Activated T-cell treated with anti-CD3 and anti-CD28 coated beads, Interleukin-2, amount 50 U/mL, for 72 hours (primary cell): ENCODE results near the gene SCIN. TPM values are rescaled to one million over a fixed set of nuclear protein-coding genes. Genes with fewer than 3 reads are reported as not detected.

ENCODE experiments used
- ATAC-seq, 2 donors: fragments of 150-1000 bp; cut with Tn5 transposase; replicated peaks in 1 of 2; 2 replicates each; pipeline ENCODE4 v1.10.0; 2021; ENCODE audit warnings: moderate library complexity in 2 of 2, mild to moderate bottlenecking in 1 of 2
- DNase-seq, 2 donors: peaks; one replicate each; pipeline ENCODE4 v3.0.0; 2021 to 2022; ENCODE audit warnings: mixed read lengths in 1 of 2
- H3K27ac Mint-ChIP-seq: one replicate; pipeline ENCODE4 v1.8.0; 2022; ENCODE audit warnings: mild to moderate bottlenecking, moderate library complexity, mixed read lengths
- H3K27me3 Mint-ChIP-seq: one replicate; pipeline ENCODE4 v1.8.0; 2022; ENCODE audit warnings: low read depth, mixed read lengths
- H3K36me3 Mint-ChIP-seq, 2 donors: one replicate each; pipeline ENCODE4 v1.8.0; 2022; ENCODE audit warnings: mixed read lengths in 2 of 2, mild to moderate bottlenecking in 1 of 2; ENCODE audit not compliant: insufficient read depth in 2 of 2
- H3K4me1 Mint-ChIP-seq: one replicate; pipeline ENCODE4 v1.8.0; 2022; ENCODE audit warnings: low read depth, mixed read lengths
- H3K4me3 Mint-ChIP-seq, 2 donors: one replicate each; pipeline ENCODE4 v1.8.0; 2022; ENCODE audit warnings: mild to moderate bottlenecking in 2 of 2, mixed read lengths in 2 of 2, moderate library complexity in 2 of 2
- H3K9me3 Mint-ChIP-seq, 2 donors: one replicate each; pipeline ENCODE4 v1.8.0; 2022; ENCODE audit warnings: mixed read lengths in 2 of 2
- total RNA-seq, 2 donors: library from RNA; stranded (reverse); gene quantifications; one replicate each; pipeline ENCODE4 v1.2.3, GENCODE V29; 2022

The SCIN gene
- total RNA-seq, 2 donors from 2014 or later = 0.10 to 0.14 TPM

GRCh38 chr7:12573885-12574284 lies 3.4 kb downstream of the SCIN start:
- no peak overlapping the region for H3K4me3 Mint-ChIP-seq
- H3K4me1 Mint-ChIP-seq = peaks cover 8% of the 10 kb centered on the region

GRCh38 chr7:12578930-12579640 lies 8.6 kb downstream of the SCIN start:
- DNase-seq (no peak), ATAC-seq (no peak)
- Mint-ChIP-seq H3K27me3 (peaks cover 18% of the 10 kb centered on the region), H3K4me3 (no peak overlapping the region), H3K27ac (no peak overlapping the region), H3K4me1 (no peaks in the 10 kb centered on the region), H3K36me3 (no peaks in the 10 kb centered on the region), H3K9me3 (no peaks in the 10 kb centered on the region)

More at GRCh38 chr7:12573885-12574284, 3.4 kb downstream of the SCIN start:
- Mint-ChIP-seq H3K27me3 (peaks cover 44% of the 10 kb centered on the region), H3K27ac (no peak overlapping the region), H3K36me3 (no peaks in the 10 kb centered on the region), H3K9me3 (no peaks in the 10 kb centered on the region)
- ATAC-seq (no peak), DNase-seq (no peak)

- Mint-ChIP-seq H3K9me3 (no peaks in the 10 kb centered on the region), H3K27ac (no peak overlapping the region), H3K4me3 (no peak overlapping the region), H3K36me3 (no peaks in the 10 kb centered on the region), H3K27me3 (peaks cover 32% of the 10 kb centered on the region), H3K4me1 (no peaks in the 10 kb centered on the region)
- DNase-seq (no peak), ATAC-seq (no peak)
Measured at GRCh38 chr7:12581897-12582296, 11.4 kb downstream of the SCIN start.

- no peak for DNase-seq
- no peak for ATAC-seq
- H3K27ac Mint-ChIP-seq = no peak overlapping the region
Measured at GRCh38 chr7:12582362-12582761, 11.8 kb downstream of the SCIN start.

GRCh38 chr7:12583176-12583575 lies 12.7 kb downstream of the SCIN start:
- no peak overlapping the region for H3K4me3 Mint-ChIP-seq
- DNase-seq = no peak
- peaks cover 35% of the 10 kb centered on the region for H3K27me3 Mint-ChIP-seq
- ATAC-seq = no peak
- H3K36me3 Mint-ChIP-seq = no peaks in the 10 kb centered on the region
- H3K4me1 Mint-ChIP-seq = no peaks in the 10 kb centered on the region
- no peaks in the 10 kb centered on the region for H3K9me3 Mint-ChIP-seq
- H3K27ac Mint-ChIP-seq = no peak overlapping the region

More at GRCh38 chr7:12582362-12582761, 11.8 kb downstream of the SCIN start:
- Mint-ChIP-seq H3K4me3 (no peak overlapping the region), H3K36me3 (no peaks in the 10 kb centered on the region), H3K4me1 (no peaks in the 10 kb centered on the region), H3K27me3 (peaks cover 32% of the 10 kb centered on the region), H3K9me3 (no peaks in the 10 kb centered on the region)

- H3K27me3 Mint-ChIP-seq = peaks cover 34% of the 10 kb centered on the region
- no peaks in the 10 kb centered on the region for H3K4me1 Mint-ChIP-seq
- no peak overlapping the region for H3K4me3 Mint-ChIP-seq
- no peaks in the 10 kb centered on the region for H3K9me3 Mint-ChIP-seq
- DNase-seq (no peak), ATAC-seq (no peak)
- no peak overlapping the region for H3K27ac Mint-ChIP-seq
- H3K36me3 Mint-ChIP-seq = no peaks in the 10 kb centered on the region
Measured at GRCh38 chr7:12583922-12584321, 13.4 kb downstream of the SCIN start.

GRCh38 chr7:12584930-12585329 lies 14.4 kb downstream of the SCIN start:
- Mint-ChIP-seq H3K4me3 (no peak overlapping the region), H3K27ac (no peak overlapping the region), H3K27me3 (peaks cover 32% of the 10 kb centered on the region), H3K4me1 (no peaks in the 10 kb centered on the region), H3K9me3 (no peaks in the 10 kb centered on the region), H3K36me3 (no peaks in the 10 kb centered on the region)
- ATAC-seq (no peak), DNase-seq (no peak)

- H3K4me1 Mint-ChIP-seq = no peaks in the 10 kb centered on the region
- peaks cover 32% of the 10 kb centered on the region for H3K27me3 Mint-ChIP-seq
- H3K4me3 Mint-ChIP-seq = no peak overlapping the region
- ATAC-seq = no peak
- no peak overlapping the region for H3K27ac Mint-ChIP-seq
- H3K36me3 Mint-ChIP-seq = no peaks in the 10 kb centered on the region
- no peaks in the 10 kb centered on the region for H3K9me3 Mint-ChIP-seq
- DNase-seq = no peak
Measured at GRCh38 chr7:12586271-12586670, 15.8 kb downstream of the SCIN start.

GRCh38 chr7:12588259-12588904 lies 17.9 kb downstream of the SCIN start:
- Mint-ChIP-seq H3K4me1 (no peaks in the 10 kb centered on the region), H3K9me3 (no peaks in the 10 kb centered on the region), H3K27me3 (peaks cover 20% of the 10 kb centered on the region), H3K27ac (no peak overlapping the region), H3K4me3 (no peak overlapping the region), H3K36me3 (no peaks in the 10 kb centered on the region)
- ATAC-seq = no peak
- no peak for DNase-seq

- ATAC-seq (no peak), DNase-seq (no peak)
- Mint-ChIP-seq H3K27ac (no peak overlapping the region), H3K4me1 (no peaks in the 10 kb centered on the region), H3K4me3 (no peak overlapping the region), H3K27me3 (peaks cover 9% of the 10 kb centered on the region), H3K9me3 (no peaks in the 10 kb centered on the region), H3K36me3 (no peaks in the 10 kb centered on the region)
Measured at GRCh38 chr7:12590559-12590958, 20.0 kb downstream of the SCIN start.

- Mint-ChIP-seq H3K27ac (no peak overlapping the region), H3K36me3 (no peaks in the 10 kb centered on the region), H3K9me3 (no peaks in the 10 kb centered on the region), H3K4me3 (no peak overlapping the region), H3K27me3 (peaks cover under 1% of the 10 kb centered on the region), H3K4me1 (no peaks in the 10 kb centered on the region)
- DNase-seq (no peak), ATAC-seq (no peak)
Measured at GRCh38 chr7:12594122-12594897, 23.8 kb downstream of the SCIN start.

- Mint-ChIP-seq H3K27ac (no peak overlapping the region), H3K9me3 (no peaks in the 10 kb centered on the region), H3K4me3 (no peak overlapping the region), H3K4me1 (no peaks in the 10 kb centered on the region), H3K36me3 (no peaks in the 10 kb centered on the region), H3K27me3 (peaks cover 8% of the 10 kb centered on the region)
- DNase-seq (no peak), ATAC-seq (no peak)
Measured at GRCh38 chr7:12595148-12595547, 24.6 kb downstream of the SCIN start.

GRCh38 chr7:12596225-12596790 lies 25.8 kb downstream of the SCIN start:
- Mint-ChIP-seq H3K27me3 (peaks cover 8% of the 10 kb centered on the region), H3K27ac (no peak overlapping the region), H3K9me3 (no peaks in the 10 kb centered on the region), H3K4me1 (no peaks in the 10 kb centered on the region), H3K36me3 (no peaks in the 10 kb centered on the region), H3K4me3 (no peak overlapping the region)
- ATAC-seq (no peak), DNase-seq (no peak)
